Stimulated activated CD8-positive, alpha-beta memory T cell treated with anti-CD3 and anti-CD28 coated beads, Interleukin-15, amount 100 ng/mL, for 24 hours (primary cell): ENCODE measurements around the gene BPIFB1.

Experiments
- DNase-seq: peaks from one replicate; pipeline ENCODE4 v3.0.0-alpha.2; 2020; ENCODE audit warnings: low read depth

Gene BPIFB1

DNA sequence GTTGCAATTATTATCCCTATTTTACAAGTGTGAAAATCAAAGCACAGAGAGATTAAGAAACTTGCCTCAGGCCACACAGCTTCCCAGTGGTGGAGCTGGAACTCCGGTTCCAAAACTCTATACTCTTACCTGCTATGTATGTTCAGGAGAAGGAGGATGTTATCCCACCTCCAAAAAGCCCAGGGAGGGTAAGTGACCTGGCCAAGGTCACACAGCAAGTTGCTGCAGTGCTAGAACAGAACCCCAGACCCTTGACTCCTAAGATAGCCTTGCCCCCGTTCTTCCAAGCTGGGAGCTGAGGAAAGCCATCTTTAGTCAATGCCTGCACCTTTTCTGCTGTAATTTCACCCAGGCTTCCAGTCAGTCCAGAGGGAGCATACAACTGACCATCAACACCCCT, 42.3 kb downstream of the BPIFB1 start:
- DNase-seq = no peak

GRCh38 chr20:33328157-33329137, 45.4 kb downstream of the BPIFB1 start:
- DNase-seq = no peak

GRCh38 chr20:33332905-33333456, 50.0 kb downstream of the BPIFB1 start:
- DNase-seq = no peak

DNA sequence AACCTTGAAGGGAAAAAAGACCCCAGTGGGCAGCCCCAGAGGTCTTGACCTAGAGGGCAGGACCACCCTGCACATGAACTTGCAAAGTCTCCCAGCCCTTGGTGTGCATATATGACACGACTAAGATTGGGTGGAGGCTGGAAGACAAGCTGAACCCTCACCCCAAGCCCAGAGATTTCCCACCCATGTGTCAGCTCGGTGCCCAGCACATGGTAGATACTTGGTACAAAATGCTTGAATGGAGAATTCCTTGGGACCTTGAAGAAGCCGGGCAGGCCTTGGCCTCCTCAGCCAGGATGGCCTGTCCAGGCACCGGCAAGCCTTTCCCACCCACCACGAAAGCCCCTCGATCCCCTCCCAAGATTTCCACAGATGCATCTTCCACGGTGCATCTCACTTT, 50.6 kb downstream of the BPIFB1 start:
- no peak for DNase-seq

DNA sequence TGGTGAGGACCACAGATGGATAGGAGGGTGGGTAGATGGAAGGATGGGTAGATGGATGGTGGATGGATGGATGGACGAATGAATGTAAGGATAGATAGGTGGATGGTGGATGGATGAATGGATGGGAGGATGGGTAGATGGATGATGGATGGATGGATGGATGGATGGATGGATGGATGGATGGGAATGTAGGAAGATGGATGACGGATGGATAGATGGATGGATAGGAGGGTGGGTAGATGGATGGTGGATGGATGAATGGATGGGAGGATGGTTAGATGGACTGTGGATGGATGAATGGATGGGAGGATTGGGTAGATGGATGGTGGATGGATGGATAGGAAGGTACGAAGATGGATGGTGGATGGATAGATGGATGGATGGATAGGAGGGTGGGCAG, 51.1 kb downstream of the BPIFB1 start:
- no peak for DNase-seq

- no peak for DNase-seq
Observed at GRCh38 chr20:33336375-33336774, 53.4 kb downstream of the BPIFB1 start.

- DNase-seq = no peak
Observed at GRCh38 chr20:33337119-33337518, 54.1 kb downstream of the BPIFB1 start.

GRCh38 chr20:33337531-33338165, 54.6 kb downstream of the BPIFB1 start:
- DNase-seq = no peak

- DNase-seq = no peak
Observed at GRCh38 chr20:33338467-33339258, 55.6 kb downstream of the BPIFB1 start.

DNA sequence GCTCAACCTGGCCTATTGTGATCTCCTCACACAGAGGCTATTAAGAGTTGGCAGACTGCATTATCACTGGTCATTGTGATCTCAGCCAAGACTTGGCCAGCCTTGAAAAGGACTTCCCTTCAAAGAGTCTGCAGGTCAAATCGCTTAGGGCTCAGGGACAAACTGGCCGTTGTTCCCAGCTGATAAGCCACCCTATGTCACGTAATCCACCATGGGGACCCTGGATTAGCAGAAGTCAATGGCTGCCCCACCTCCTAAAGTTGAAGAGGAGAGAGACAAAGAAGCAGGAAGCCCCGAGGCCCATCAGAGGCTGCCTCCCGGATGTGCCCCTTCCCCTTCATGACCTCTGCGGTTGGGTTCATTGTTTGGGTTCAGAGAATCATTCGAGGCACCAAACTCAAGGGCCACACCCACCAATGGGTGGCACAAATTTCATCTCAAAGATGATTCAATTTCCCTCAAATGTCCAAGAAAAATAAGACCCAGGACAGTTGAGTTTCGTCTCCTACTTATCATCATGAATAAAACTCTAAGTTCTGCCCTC, 56.6 kb downstream of the BPIFB1 start:
- DNase-seq = no peak

- DNase-seq = no peak
Observed at GRCh38 chr20:33343521-33343920, 60.5 kb downstream of the BPIFB1 start.

DNA sequence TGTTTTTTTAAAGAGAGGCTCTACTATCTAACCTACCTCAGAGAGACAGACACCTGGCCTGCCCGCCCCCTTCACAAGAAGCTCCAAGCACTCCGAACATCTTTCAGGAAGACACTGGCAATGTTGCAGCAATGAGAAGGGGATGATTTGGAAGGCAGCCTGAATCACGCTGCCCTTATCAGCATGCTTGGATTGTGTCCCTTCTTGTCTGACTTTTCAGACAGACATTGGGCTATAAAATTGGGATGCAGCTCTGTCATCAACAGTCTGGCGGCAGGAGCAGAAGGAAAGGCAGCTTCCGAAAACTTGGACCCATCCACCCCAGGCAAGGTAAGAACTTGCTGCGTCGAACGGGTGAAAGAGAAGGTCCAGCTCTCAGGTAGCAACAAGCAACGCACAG, 62.3 kb downstream of the BPIFB1 start:
- no peak for DNase-seq

DNA sequence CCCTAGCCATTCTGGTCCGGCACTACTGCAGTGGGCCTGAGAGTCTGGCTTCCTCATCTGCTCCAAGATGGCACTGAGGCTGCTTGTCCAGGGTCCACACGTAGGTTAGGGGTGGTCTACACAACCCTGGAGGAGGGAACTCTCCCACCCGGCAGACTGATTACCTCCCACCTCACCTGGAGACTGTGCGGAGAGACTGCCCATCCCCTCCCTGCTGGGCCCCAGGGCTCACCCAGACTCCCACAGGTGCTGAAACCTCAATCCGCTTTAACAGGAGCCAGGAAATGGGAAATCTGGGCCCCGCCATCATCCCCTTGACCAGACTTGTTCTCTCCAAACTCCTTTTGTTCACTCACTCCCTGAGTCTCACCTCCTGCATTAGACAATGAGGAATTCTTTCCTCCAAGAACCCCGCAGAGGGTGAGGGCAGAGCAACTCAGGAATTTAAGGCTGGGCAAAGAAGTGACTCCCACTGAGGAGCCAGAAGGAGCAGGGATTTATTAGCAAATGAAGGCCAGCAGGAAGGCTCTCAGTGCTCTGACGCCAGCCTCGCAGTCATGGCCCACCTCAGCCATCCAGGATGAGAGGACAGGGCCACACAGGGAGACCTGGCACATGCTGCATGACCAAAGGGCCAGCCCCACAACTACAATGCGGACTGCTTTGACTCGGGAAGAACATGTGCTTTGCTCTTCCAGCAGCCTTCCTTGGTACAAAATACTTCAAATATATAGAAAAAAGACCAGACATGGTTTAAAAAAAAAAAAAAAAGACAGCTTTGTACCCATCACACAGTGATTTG, 65.3 kb downstream of the BPIFB1 start:
- no peak for DNase-seq

DNA sequence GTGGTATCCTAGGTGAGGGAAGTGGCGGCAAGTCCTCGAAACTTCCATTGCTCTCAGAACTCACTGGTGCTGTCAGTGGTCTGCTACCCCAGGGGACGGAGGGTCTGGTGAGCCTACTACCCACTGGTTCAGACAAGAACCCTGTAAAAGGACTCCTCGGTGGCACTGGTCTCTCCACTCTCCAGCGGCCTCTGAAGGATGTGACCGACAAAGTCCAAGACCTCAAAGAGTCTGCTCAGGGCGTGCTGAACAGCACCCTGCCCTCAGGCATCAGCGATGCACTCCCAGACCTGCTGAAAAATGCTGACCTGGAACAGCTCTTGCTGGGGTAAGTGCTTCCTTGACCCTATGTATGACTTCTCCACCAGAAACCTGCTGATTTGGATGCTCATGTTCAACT, 66.5 kb downstream of the BPIFB1 start:
- DNase-seq = no peak

- DNase-seq = no peak
Observed at GRCh38 chr20:33351696-33352095, 68.7 kb downstream of the BPIFB1 start.

DNA sequence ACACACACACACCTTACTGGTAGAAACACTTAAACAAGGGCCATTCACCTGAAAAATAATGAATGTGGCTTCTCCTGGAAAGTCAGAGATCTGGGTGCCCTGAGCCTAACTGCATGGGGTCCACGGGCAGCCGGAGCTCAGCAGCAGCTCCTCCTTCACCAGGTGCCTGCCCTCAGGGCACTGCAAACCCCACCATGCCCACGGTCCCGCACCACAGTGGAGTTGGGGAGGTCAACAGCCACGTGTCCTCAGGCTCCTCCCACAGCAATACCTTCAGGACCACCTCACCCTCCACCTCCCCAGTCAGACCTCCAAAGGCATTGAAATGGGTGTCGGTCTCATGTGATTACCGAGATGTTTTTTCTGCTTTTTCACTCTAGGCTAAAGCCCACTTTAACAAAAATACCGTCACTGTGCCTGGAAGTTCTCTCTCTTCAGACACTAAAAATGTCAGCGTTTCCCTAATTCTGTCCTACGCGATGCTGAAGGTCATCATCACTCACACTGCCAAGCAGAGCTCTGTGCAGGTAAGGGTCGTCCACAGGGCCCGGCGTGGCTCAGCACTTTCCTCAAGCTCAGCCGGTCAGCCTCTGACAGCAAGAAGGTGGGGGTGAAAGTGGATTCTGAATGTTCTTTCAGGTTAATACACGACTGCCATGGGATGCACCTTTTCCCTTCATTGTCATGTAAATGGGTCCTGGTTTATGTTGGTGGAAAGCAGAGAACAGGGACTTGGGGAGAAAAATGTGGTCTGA, 69.4 kb downstream of the BPIFB1 start:
- DNase-seq = no peak

GRCh38 chr20:33353013-33353402, 70.0 kb downstream of the BPIFB1 start:
- no peak for DNase-seq
